ENCODE measurements around the gene CDC42BPG. TPM values are rescaled to one million over a fixed set of nuclear protein-coding genes. Genes with fewer than 3 reads are reported as not detected.

CDC42BPG gene
- total RNA-seq, 1 donor, result under 0.01 TPM

GRCh38 chr11:64863391-64864060, 19.1 kb upstream of the CDC42BPG start:
- no peak for TF ChIP-seq CTCF (IDR thresholded peaks at IDR 0.05; ENCODE audit: insufficient read depth, low read depth, low read length)
- DNase-seq (ENCODE audit: low read depth), result no peak
- H3K4me3 ChIP-seq (ENCODE audit: low read depth, low read length), result no peak overlapping the region

GRCh38 chr11:64862987-64863390, 18.5 kb upstream of the CDC42BPG start:
- DNase-seq (ENCODE audit: low read depth), result no peak
- TF ChIP-seq CTCF (IDR thresholded peaks at IDR 0.05; ENCODE audit: insufficient read depth, low read depth, low read length), result no peak
- no peak overlapping the region for H3K4me3 ChIP-seq (ENCODE audit: low read depth, low read length)

GRCh38 chr11:64861227-64861975, 16.9 kb upstream of the CDC42BPG start:
- H3K4me3 ChIP-seq (ENCODE audit: low read depth, low read length), result no peak overlapping the region
- no peak for DNase-seq (ENCODE audit: low read depth)
- TF ChIP-seq CTCF (IDR thresholded peaks at IDR 0.05; ENCODE audit: insufficient read depth, low read depth, low read length), result no peak

GRCh38 chr11:64859542-64860414, 15.3 kb upstream of the CDC42BPG start:
- no peak for TF ChIP-seq CTCF (IDR thresholded peaks at IDR 0.05; ENCODE audit: insufficient read depth, low read depth, low read length)
- no peak for DNase-seq (ENCODE audit: low read depth)
- no peak overlapping the region for H3K4me3 ChIP-seq (ENCODE audit: low read depth, low read length)

- no peak for TF ChIP-seq CTCF (IDR thresholded peaks at IDR 0.05; ENCODE audit: insufficient read depth, low read depth, low read length)
- no peak overlapping the region for H3K4me3 ChIP-seq (ENCODE audit: low read depth, low read length)
- DNase-seq (ENCODE audit: low read depth), result no peak
Observed at GRCh38 chr11:64858467-64859263, 14.2 kb upstream of the CDC42BPG start.

GRCh38 chr11:64857485-64857884, 13.0 kb upstream of the CDC42BPG start:
- DNase-seq (ENCODE audit: low read depth), result no peak
- TF ChIP-seq CTCF (IDR thresholded peaks at IDR 0.05; ENCODE audit: insufficient read depth, low read depth, low read length), result no peak
- no peak overlapping the region for H3K4me3 ChIP-seq (ENCODE audit: low read depth, low read length)
